Natural killer cell treated with Interleukin-12 subunit alpha and Interleukin-12 subunit beta and Interleukin-15 and Interleukin-18, amount 100 ng/mL, for 72 hours (primary cell): ENCODE results near the gene BRD3. TPM values are rescaled to one million over a fixed set of nuclear protein-coding genes. Genes with fewer than 3 reads are reported as not detected.

Source experiments
- ATAC-seq, 2 donors: fragments of 150-1000 bp; cut with Tn5 transposase in 1 of 2; sonication (Bioruptor Pico), chemical (Tn5 transposase) in 1 of 2; 2 replicates each; pipeline ENCODE4 v1.10.0; 2021
- DNase-seq: peaks from one replicate; pipeline ENCODE4 v3.0.0; 2022; ENCODE audit warnings: low spot score
- H3K27ac Mint-ChIP-seq, 2 donors: 1 replicate in 1 of 2; 2 replicates in 1 of 2; pipeline ENCODE4 v1.8.0; 2022; ENCODE audit warnings: mixed read lengths in 2 of 2, mild to moderate bottlenecking in 1 of 2, moderate library complexity in 1 of 2
- H3K27me3 Mint-ChIP-seq, 2 donors: 1 replicate in 1 of 2; 2 replicates in 1 of 2; pipeline ENCODE4 v1.8.0; 2022; ENCODE audit warnings: mixed read lengths in 2 of 2
- H3K36me3 Mint-ChIP-seq: one replicate; pipeline ENCODE4 v1.8.0; 2022; ENCODE audit warnings: mixed read lengths
- H3K4me1 Mint-ChIP-seq, 2 donors: 1 replicate in 1 of 2; 2 replicates in 1 of 2; pipeline ENCODE4 v1.8.0; 2022; ENCODE audit warnings: low read depth in 2 of 2, mixed read lengths in 2 of 2, mild to moderate bottlenecking in 1 of 2
- H3K4me3 Mint-ChIP-seq: one replicate; pipeline ENCODE4 v1.8.0; 2022; ENCODE audit warnings: mixed read lengths
- H3K9me3 Mint-ChIP-seq: 2 replicates; pipeline ENCODE4 v1.8.0; 2022; ENCODE audit warnings: mixed read lengths
- total RNA-seq, 2 donors: library from RNA; stranded (reverse); gene quantifications; one replicate each; pipeline ENCODE4 v1.2.3, GENCODE V29; 2022

The BRD3 gene
- total RNA-seq, 2 donors from 2014 or later: 17.8 to 19.1 TPM

GRCh38 chr9:134054891-134055811, 12.7 kb downstream of the BRD3 start:
- peaks cover 4 to 19% of the 10 kb centered on the region in 2 donors for H3K4me1 Mint-ChIP-seq
- no peak overlapping the region for H3K4me3 Mint-ChIP-seq
- peaks cover 4% of the 10 kb centered on the region for H3K36me3 Mint-ChIP-seq
- DNase-seq (peak; percentile 44), ATAC-seq (no peak)
- no peaks in the 10 kb centered on the region for H3K9me3 Mint-ChIP-seq
- H3K27me3 Mint-ChIP-seq: no peaks in the 10 kb centered on the region
- no peak overlapping the region for H3K27ac Mint-ChIP-seq

GRCh38 chr9:134053941-134054761, 13.7 kb downstream of the BRD3 start:
- H3K4me1 Mint-ChIP-seq: peaks cover 0 to 16% of the 10 kb centered on the region in 2 donors
- peak; percentile 45 for DNase-seq
- no peaks in the 10 kb centered on the region for H3K9me3 Mint-ChIP-seq
- H3K27ac Mint-ChIP-seq: no peak overlapping the region
- no peaks in the 10 kb centered on the region for H3K27me3 Mint-ChIP-seq
- no peak for ATAC-seq
- H3K36me3 Mint-ChIP-seq: peaks cover 4% of the 10 kb centered on the region
- no peak overlapping the region for H3K4me3 Mint-ChIP-seq

GRCh38 chr9:134053401-134053871, 14.4 kb downstream of the BRD3 start:
- Mint-ChIP-seq H3K9me3 (no peaks in the 10 kb centered on the region), H3K4me3 (no peak overlapping the region), H3K36me3 (peaks cover 4% of the 10 kb centered on the region), H3K27ac (no peak overlapping the region), H3K4me1 (peaks cover 0 to 13% of the 10 kb centered on the region in 2 donors), H3K27me3 (no peaks in the 10 kb centered on the region)
- ATAC-seq: no peak
- peak; percentile 58 for DNase-seq

- Mint-ChIP-seq H3K27me3 (no peaks in the 10 kb centered on the region), H3K9me3 (no peaks in the 10 kb centered on the region), H3K4me1 (peaks cover 0 to 13% of the 10 kb centered on the region in 2 donors), H3K27ac (no peak overlapping the region), H3K36me3 (peaks cover 4% of the 10 kb centered on the region), H3K4me3 (no peak overlapping the region)
- ATAC-seq (no peak), DNase-seq (no peak)
Measured at GRCh38 chr9:134052941-134053340, 14.9 kb downstream of the BRD3 start.

- no peaks in the 10 kb centered on the region for H3K9me3 Mint-ChIP-seq
- ATAC-seq (no peak), DNase-seq (no peak)
- H3K27ac Mint-ChIP-seq: no peak overlapping the region
- H3K36me3 Mint-ChIP-seq: peaks cover 4% of the 10 kb centered on the region
- H3K4me1 Mint-ChIP-seq: peaks cover 0 to 13% of the 10 kb centered on the region in 2 donors
- H3K27me3 Mint-ChIP-seq: no peaks in the 10 kb centered on the region
- H3K4me3 Mint-ChIP-seq: no peak overlapping the region
Measured at GRCh38 chr9:134052491-134052890, 15.3 kb downstream of the BRD3 start.

- Mint-ChIP-seq H3K36me3 (peaks cover 4% of the 10 kb centered on the region), H3K9me3 (no peaks in the 10 kb centered on the region), H3K27me3 (no peaks in the 10 kb centered on the region), H3K4me1 (peaks cover 0 to 4% of the 10 kb centered on the region in 2 donors), H3K27ac (no peak overlapping the region), H3K4me3 (no peak overlapping the region)
- DNase-seq (no peak), ATAC-seq (no peak)
Measured at GRCh38 chr9:134051319-134051718, 16.5 kb downstream of the BRD3 start.

GRCh38 chr9:134050726-134051125, 17.1 kb downstream of the BRD3 start:
- Mint-ChIP-seq H3K27ac (no peak overlapping the region), H3K4me1 (peaks cover 0 to 2% of the 10 kb centered on the region in 2 donors), H3K4me3 (no peak overlapping the region), H3K27me3 (no peaks in the 10 kb centered on the region), H3K36me3 (peaks cover 4% of the 10 kb centered on the region), H3K9me3 (no peaks in the 10 kb centered on the region)
- peak; percentile 45 for DNase-seq
- no peak for ATAC-seq

GRCh38 chr9:134049772-134050588, 17.8 kb downstream of the BRD3 start:
- peaks cover 4% of the 10 kb centered on the region for H3K36me3 Mint-ChIP-seq
- ATAC-seq: no peak

GRCh38 chr9:134049236-134049635, 18.6 kb downstream of the BRD3 start:
- H3K9me3 Mint-ChIP-seq: no peaks in the 10 kb centered on the region
- peak; percentile 51 for DNase-seq
- H3K36me3 Mint-ChIP-seq: peaks cover 4% of the 10 kb centered on the region

More at GRCh38 chr9:134049772-134050588, 17.8 kb downstream of the BRD3 start:
- Mint-ChIP-seq H3K4me3 (no peak overlapping the region), H3K4me1 (peaks cover 0 to 2% of the 10 kb centered on the region in 2 donors), H3K27me3 (no peaks in the 10 kb centered on the region), H3K27ac (no peak overlapping the region), H3K9me3 (no peaks in the 10 kb centered on the region)
- peak; percentile 46 for DNase-seq

GRCh38 chr9:134048582-134048968, 19.3 kb downstream of the BRD3 start:
- DNase-seq (peak; percentile 47), ATAC-seq (no peak)
- Mint-ChIP-seq H3K27me3 (no peaks in the 10 kb centered on the region), H3K27ac (no peak overlapping the region), H3K36me3 (peaks cover 4% of the 10 kb centered on the region), H3K4me1 (peaks cover 0 to 2% of the 10 kb centered on the region in 2 donors), H3K9me3 (no peaks in the 10 kb centered on the region), H3K4me3 (no peak overlapping the region)

More at GRCh38 chr9:134049236-134049635, 18.6 kb downstream of the BRD3 start:
- Mint-ChIP-seq H3K4me1 (peaks cover 0 to 2% of the 10 kb centered on the region in 2 donors), H3K4me3 (no peak overlapping the region), H3K27ac (no peak overlapping the region), H3K27me3 (no peaks in the 10 kb centered on the region)
- ATAC-seq: no peak

- no peak for ATAC-seq
- H3K27me3 Mint-ChIP-seq: no peaks in the 10 kb centered on the region
- peak; percentile 55 for DNase-seq
- peaks cover 4% of the 10 kb centered on the region for H3K36me3 Mint-ChIP-seq
- no peak overlapping the region for H3K27ac Mint-ChIP-seq
- H3K4me3 Mint-ChIP-seq: no peak overlapping the region
- H3K4me1 Mint-ChIP-seq: peaks cover 0 to 2% of the 10 kb centered on the region in 2 donors
- H3K9me3 Mint-ChIP-seq: no peaks in the 10 kb centered on the region
Measured at GRCh38 chr9:134047868-134048581, 19.8 kb downstream of the BRD3 start.

- Mint-ChIP-seq H3K36me3 (peaks cover 4% of the 10 kb centered on the region), H3K9me3 (no peaks in the 10 kb centered on the region)
- peak; percentile 44 for DNase-seq
Measured at GRCh38 chr9:134046894-134047681, 20.7 kb downstream of the BRD3 start.

More at GRCh38 chr9:134046894-134047681, 20.7 kb downstream of the BRD3 start:
- ATAC-seq: no peak
- Mint-ChIP-seq H3K27me3 (no peaks in the 10 kb centered on the region), H3K27ac (no peak overlapping the region), H3K4me3 (no peak overlapping the region), H3K4me1 (peaks cover 0 to 2% of the 10 kb centered on the region in 2 donors)
